CD4-positive, alpha-beta memory T cell (primary cell): ENCODE data around the gene PHLDA3. TPM values are rescaled to one million over a fixed set of nuclear protein-coding genes. Genes with fewer than 3 reads are reported as not detected.

Experiments used
- CTCF ChIA-PET: fragments of 350-600 bp; sonication (Branson Sonifier 250); formaldehyde crosslinking; loops from one replicate; lab custom pipeline; 2021; ENCODE audit warnings: inconsistent platforms; ENCODE audit not compliant: partially characterized antibody; lab: Charles Lee
- POLR2A ChIA-PET: fragments of 350-600 bp; sonication (Branson Sonifier 250); formaldehyde crosslinking; loops from one replicate; lab custom pipeline; 2021; ENCODE audit not compliant: partially characterized antibody; lab: Charles Lee
- DNase-seq, 5 donors: peaks; one replicate each; pipeline versions ENCODE4 v3.0.0 to v3.0.0-alpha.2; 2020 to 2022; ENCODE audit warnings: mixed read lengths in 1 of 5
- H3K27ac ChIP-seq: one replicate; pipeline ENCODE4 v1.7.0; 2013; ENCODE audit warnings: low read depth, low read length
- H3K27me3 ChIP-seq: 2 replicates; pipeline ENCODE4 v1.7.0; 2013; ENCODE audit warnings: mild to moderate bottlenecking, low read length, moderate library complexity; ENCODE audit not compliant: insufficient read depth
- H3K36me3 ChIP-seq: 2 replicates; pipeline ENCODE4 v1.7.0; 2013; ENCODE audit warnings: mild to moderate bottlenecking, low read length, moderate library complexity; ENCODE audit not compliant: insufficient read depth
- H3K4me1 ChIP-seq: 2 replicates; pipeline ENCODE4 v1.7.0; 2013; ENCODE audit warnings: mild to moderate bottlenecking, low read length, moderate library complexity; ENCODE audit not compliant: insufficient read depth
- H3K4me3 ChIP-seq, 2 donors: one replicate each; pipeline ENCODE4 v1.7.0; 2013; ENCODE audit warnings: low read length in 2 of 2, mild to moderate bottlenecking in 1 of 2
- H3K9me3 ChIP-seq, 2 donors: one replicate each; pipeline ENCODE4 v1.7.0; 2013; ENCODE audit warnings: low read length in 2 of 2, control low read depth in 1 of 2; ENCODE audit not compliant: control insufficient read depth in 1 of 2
- H3K27ac Mint-ChIP-seq, 7 donors: one replicate each; pipeline ENCODE4 v1.8.0; 2020 to 2021; ENCODE audit warnings: mixed read lengths in 7 of 7, mild to moderate bottlenecking in 6 of 7, inconsistent platforms in 3 of 7, moderate library complexity in 3 of 7
- H3K27me3 Mint-ChIP-seq, 2 donors: one replicate each; pipeline ENCODE4 v1.8.0; 2020 to 2021; ENCODE audit warnings: mixed read lengths in 2 of 2
- H3K36me3 Mint-ChIP-seq, 2 donors: one replicate each; pipeline ENCODE4 v1.8.0; 2020 to 2021; ENCODE audit warnings: mixed read lengths in 2 of 2, inconsistent platforms in 1 of 2, mild to moderate bottlenecking in 1 of 2
- H3K4me1 Mint-ChIP-seq, 4 donors: one replicate each; pipeline ENCODE4 v1.8.0; 2020 to 2021; ENCODE audit warnings: mixed read lengths in 4 of 4, mild to moderate bottlenecking in 1 of 4
- H3K4me3 Mint-ChIP-seq, 8 donors: one replicate each; pipeline ENCODE4 v1.8.0; 2020 to 2021; ENCODE audit warnings: mixed read lengths in 8 of 8, mild to moderate bottlenecking in 7 of 8, moderate library complexity in 6 of 8, inconsistent platforms in 3 of 8
- H3K9me3 Mint-ChIP-seq, 8 donors: one replicate each; pipeline ENCODE4 v1.8.0; 2020 to 2021; ENCODE audit warnings: mixed read lengths in 8 of 8, mild to moderate bottlenecking in 5 of 8, inconsistent platforms in 3 of 8, moderate library complexity in 1 of 8
- intact Hi-C: fragments of 100-400 bp; cut with micrococcal nuclease; formaldehyde crosslinking; loops from one replicate; pipeline ENCODE4 v1.15.1; 2023
- polyA plus RNA-seq, 2 donors: library from polyadenylated mRNA; unstranded; fragments of 300-500 nt; fragmentation: Illumina TruSeq; gene quantifications; one replicate each; pipeline ENCODE4 v1.2.3, GENCODE V29; 2021
- total RNA-seq, 2 experiments: library from RNA; stranded (reverse); gene quantifications; one replicate each; pipeline ENCODE4 v1.2.3, GENCODE V29; 2021

PHLDA3 gene
- total and polyA plus RNA-seq, 4 experiments from 2014 or later = 0.30 to 7.8 (median 4.0) TPM

DNA sequence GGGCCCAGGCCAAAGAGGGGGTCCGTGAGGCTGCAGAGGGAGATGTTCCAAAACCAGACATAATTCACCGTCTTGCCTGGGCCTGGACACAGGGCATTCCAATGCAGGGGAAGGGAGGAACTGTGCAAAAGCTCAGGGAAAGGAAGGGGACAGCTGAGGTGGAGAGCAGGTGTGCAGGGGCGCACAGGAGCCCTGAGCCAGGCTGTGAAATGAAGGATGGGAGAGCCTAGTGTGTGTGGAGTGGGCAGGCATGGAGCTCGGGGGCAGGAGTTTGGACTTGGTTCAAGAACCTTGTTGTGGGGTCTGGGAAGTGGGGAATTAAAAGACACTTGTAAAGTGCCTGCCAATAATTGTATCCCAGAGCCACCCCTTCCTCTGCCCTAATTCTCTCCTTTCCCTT, 49.7 kb downstream of the PHLDA3 start:
- no peak overlapping the region for H3K4me3 Mint-ChIP-seq
- H3K27ac Mint-ChIP-seq = no peak overlapping the region
- ChIA-PET CTCF (interaction anchor here (1.1 kb wide), 1 partner anchor 13 kb away, joined by 3 read pairs; no protein-coding TSS in a partner anchor), POLR2A (no interaction called here)
- no peaks in the 10 kb centered on the region for H3K9me3 Mint-ChIP-seq
- H3K27me3 Mint-ChIP-seq = peaks cover 10 to 11% of the 10 kb centered on the region in 2 donors
- H3K4me3 ChIP-seq = no peak overlapping the region
- H3K9me3 ChIP-seq = no peaks in the 10 kb centered on the region
- no peaks in the 10 kb centered on the region for H3K27me3 ChIP-seq
- H3K27ac ChIP-seq = no peak overlapping the region
- no peaks in the 10 kb centered on the region for H3K36me3 Mint-ChIP-seq
- intact Hi-C loops = no loop called here
- H3K4me1 Mint-ChIP-seq = no peaks in the 10 kb centered on the region
- H3K4me1 ChIP-seq = no peaks in the 10 kb centered on the region
- H3K36me3 ChIP-seq = no peaks in the 10 kb centered on the region
- no peak for DNase-seq

DNA sequence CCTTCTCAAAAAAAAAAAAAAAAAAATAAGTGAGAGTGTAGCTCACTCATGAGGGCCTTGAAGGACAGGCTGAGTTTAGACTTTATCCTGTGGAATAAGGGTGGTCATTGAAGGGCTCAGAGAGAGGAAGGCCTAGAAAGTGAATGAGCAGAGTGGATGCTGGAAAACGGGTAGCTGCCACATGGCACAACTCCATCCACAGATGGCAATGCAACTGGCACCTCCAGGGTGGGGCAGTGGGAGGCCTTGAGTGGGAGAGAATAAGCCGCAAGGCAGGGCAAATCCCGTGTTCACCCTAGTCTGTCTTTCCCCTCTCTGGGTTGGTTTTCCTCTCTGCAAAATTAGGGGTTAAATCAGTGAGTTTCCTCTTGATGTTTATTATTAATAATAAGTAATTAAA, 50.5 kb downstream of the PHLDA3 start:
- Mint-ChIP-seq H3K4me1 (no peaks in the 10 kb centered on the region), H3K27ac (no peak overlapping the region), H3K4me3 (no peak overlapping the region), H3K36me3 (no peaks in the 10 kb centered on the region), H3K27me3 (peaks cover 10 to 11% of the 10 kb centered on the region in 2 donors), H3K9me3 (no peaks in the 10 kb centered on the region)
- intact Hi-C loops = no loop called here
- POLR2A ChIA-PET = no interaction called here
- DNase-seq = no peak
- H3K9me3 ChIP-seq = no peaks in the 10 kb centered on the region
- no peaks in the 10 kb centered on the region for H3K4me1 ChIP-seq
- no peaks in the 10 kb centered on the region for H3K27me3 ChIP-seq
- no peak overlapping the region for H3K4me3 ChIP-seq
- CTCF ChIA-PET = interaction anchor here (0.6 kb wide), 1 partner anchor 548 kb away, joined by 3 read pairs; no protein-coding TSS in a partner anchor
- H3K36me3 ChIP-seq = no peaks in the 10 kb centered on the region
- no peak overlapping the region for H3K27ac ChIP-seq

Other genes starting within 250 kb of the PHLDA3 start
- not detected for gene PKP1, start 185.7 kb downstream of the PHLDA3 start, total RNA-seq
- not detected for gene PKP1, start 185.7 kb downstream of the PHLDA3 start, polyA plus RNA-seq
- not detected for gene TNNT2, start 91.5 kb downstream of the PHLDA3 start, total RNA-seq
- not detected for gene TNNT2, start 91.5 kb downstream of the PHLDA3 start, polyA plus RNA-seq
- under 1 TPM in 1 of 2 experiments, not detected in 1; 0.17 TPM for gene LAD1, start 69.9 kb downstream of the PHLDA3 start, total RNA-seq
- not detected for gene LAD1, start 69.9 kb downstream of the PHLDA3 start, polyA plus RNA-seq
- gene TNNI1, start 47.5 kb downstream of the PHLDA3 start, total RNA-seq = not detected
- not detected for gene TNNI1, start 47.5 kb downstream of the PHLDA3 start, polyA plus RNA-seq
- 10 to 100 TPM; 34.2 to 36.0 TPM for gene CSRP1, start 37.9 kb upstream of the PHLDA3 start, total RNA-seq
- 10 to 100 TPM; 74.6 to 79.3 TPM for gene CSRP1, start 37.9 kb upstream of the PHLDA3 start, polyA plus RNA-seq
- gene NAV1, start 69.9 kb upstream of the PHLDA3 start, total RNA-seq = 1 to 10 TPM; 4.7 TPM
- gene NAV1, start 69.9 kb upstream of the PHLDA3 start, polyA plus RNA-seq = 1 to 10 TPM in 1 of 2 donors, under 1 TPM in 1; 0.29 to 2.8 TPM